ENCODE results near the gene ACTL6A.
"Not testable (repeated sequence)": the region's sequence is repeated elsewhere in the genome, so short reads cannot be mapped to it uniquely, and the experiment has no call there.

ACTL6A gene

GRCh38 chr3:179562591-179563270 lies at the start of gene ACTL6A:
TSS of gene ACTL6A (plus strand) at chr3:179562926. CDS start at chr3:179563093, 167 bp downstream.
- peak; percentile 100 for DNase-seq

GRCh38 chr3:179513862-179514261 lies 48.9 kb upstream of the ACTL6A start:
- DNase-seq, result peak; percentile 36

- DNase-seq, result not testable (repeated sequence)
Measured at GRCh38 chr3:179516461-179517251, 46.1 kb upstream of the ACTL6A start.

- DNase-seq, result no peak
Measured at GRCh38 chr3:179526482-179526881, 36.2 kb upstream of the ACTL6A start.

GRCh38 chr3:179526989-179527391 lies 35.7 kb upstream of the ACTL6A start:
- peak; percentile 79 for DNase-seq

GRCh38 chr3:179528772-179529171 lies 34.0 kb upstream of the ACTL6A start:
- DNase-seq, result no peak

- DNase-seq, result no peak
Measured at GRCh38 chr3:179531576-179531975, 31.1 kb upstream of the ACTL6A start.

GRCh38 chr3:179533274-179533673 lies 29.5 kb upstream of the ACTL6A start:
- DNase-seq, result no peak

GRCh38 chr3:179536256-179536655 lies 26.5 kb upstream of the ACTL6A start:
- no peak for DNase-seq

GRCh38 chr3:179541094-179541493 lies 21.6 kb upstream of the ACTL6A start:
- DNase-seq, result no peak

GRCh38 chr3:179541596-179541995 lies 21.1 kb upstream of the ACTL6A start:
- DNase-seq, result no peak

GRCh38 chr3:179542375-179542774 lies 20.4 kb upstream of the ACTL6A start:
- no peak for DNase-seq

GRCh38 chr3:179544981-179545645 lies 17.6 kb upstream of the ACTL6A start:
- peak; percentile 90 for DNase-seq

GRCh38 chr3:179546814-179547241 lies 15.9 kb upstream of the ACTL6A start:
- no peak for DNase-seq

GRCh38 chr3:179551349-179552105 lies 11.2 kb upstream of the ACTL6A start:
- no peak for DNase-seq

- peak; percentile 73 for DNase-seq
Measured at GRCh38 chr3:179558742-179559364, 3.9 kb upstream of the ACTL6A start.

- no peak for DNase-seq
Measured at GRCh38 chr3:179560791-179561190, 1.9 kb upstream of the ACTL6A start.

GRCh38 chr3:179563271-179563783 lies 601 bp downstream of the ACTL6A start:
- peak; percentile 67 for DNase-seq

- no peak for DNase-seq
Measured at GRCh38 chr3:179565496-179565895, 2.8 kb downstream of the ACTL6A start.

GRCh38 chr3:179580992-179581391 lies 18.3 kb downstream of the ACTL6A start:
- DNase-seq, result no peak

- DNase-seq, result no peak
Measured at GRCh38 chr3:179589143-179589542, 26.4 kb downstream of the ACTL6A start.

GRCh38 chr3:179590669-179591068 lies 27.9 kb downstream of the ACTL6A start:
- no peak for DNase-seq

All from fibroblast of skin of right quadriceps (primary cell).